Adrenal gland (tissue), 12 donors: Measurements from ENCODE around the gene PXDN. TPM values are rescaled to one million over a fixed set of nuclear protein-coding genes. Genes with fewer than 3 reads are reported as not detected.

Source experiments
- DNase-seq, 7 donors: peaks; one replicate each; pipeline ENCODE4 v3.0.0-alpha.2; 2019 to 2020
- H3K27ac ChIP-seq, 5 donors: fragments of 200-600 bp; sonication (generic) in 4 of 5; 1 replicate in 3 of 5; 2 replicates in 2 of 5; pipeline versions ENCODE4 v1.5.1 to v1.8.0; 2016 to 2020; ENCODE audit warnings: mild to moderate bottlenecking in 1 of 5
- H3K27me3 ChIP-seq: fragments of 200-600 bp; 2 replicates; pipeline ENCODE4 v1.8.0; 2021
- H3K36me3 ChIP-seq, 2 donors: fragments of 200-600 bp; replicated peaks in 1 of 2; 1 replicate in 1 of 2; 2 replicates in 1 of 2; pipeline versions ENCODE4 v1.5.1 to v1.8.0; 2018 to 2022
- H3K4me1 ChIP-seq, 2 donors: fragments of 200-600 bp; replicated peaks in 1 of 2; 1 replicate in 1 of 2; 2 replicates in 1 of 2; pipeline versions ENCODE4 v1.5.1 to v1.8.0; 2018 to 2021
- H3K4me3 ChIP-seq, 4 donors: fragments of 200-600 bp; sonication (generic) in 3 of 4; one replicate each; pipeline ENCODE4 v1.5.1; 2016 to 2018
- H3K9me3 ChIP-seq, 3 donors: fragments of 200-600 bp; sonication (generic) in 1 of 3; replicated peaks in 1 of 3; 1 replicate in 2 of 3; 2 replicates in 1 of 3; pipeline versions ENCODE4 v1.5.1 to v1.8.0; 2016 to 2021
- CTCF ChIP-seq, 6 experiments: fragments of 450-650 bp in 4 of 6; fragments of 200-600 bp in 2 of 6; sonication (generic) in 1 of 6; IDR thresholded peaks; 1 replicate in 5 of 6; 2 replicates in 1 of 6; pipeline versions ENCODE4 v1.5.1 to v1.8.0; 2016 to 2021; ENCODE audit warnings: antibody characterized with exemption in 6 of 6, mild to moderate bottlenecking in 2 of 6, moderate library complexity in 1 of 6
- POLR2A ChIP-seq, 2 donors: fragments of 450-650 bp; IDR thresholded peaks; one replicate each; pipeline ENCODE4 v1.6.1; 2017; ENCODE audit warnings: antibody characterized with exemption in 2 of 2, mild to moderate bottlenecking in 2 of 2, moderate library complexity in 1 of 2
- WGBS, 4 donors: extraction: QIAGEN DNeasy Blood & Tissue Kit in 2 of 4; methylation state at CpG; one replicate each; pipeline versions ENCODE4 v1.1.5 to v1.1.7; 2013 to 2017; 5-methylcytosine and 5-hydroxymethylcytosine counted together
- intact Hi-C, 2 donors: fragments of 100-400 bp; cut with DNase I; formaldehyde crosslinking; loops; one replicate each; pipeline versions ENCODE4 v1.14.1 to v1.15.0; 2022 to 2023
- polyA plus RNA-seq, 3 donors: library from polyadenylated mRNA; stranded (reverse); fragments of 200-250 nt in 2 of 3; fragments of 350-450 nt in 1 of 3; fragmentation: Illumina TruSeq in 1 of 3; extraction: RNeasy Lipid Tissue Mini Kit (QIAGEN cat#74804) in 1 of 3; gene quantifications; one replicate each; pipeline ENCODE4 v1.2.3, GENCODE V29; 2013 to 2014
- total RNA-seq, 9 donors: library from RNA; depleted of rRNA in 4 of 9; stranded (reverse); fragments of >200 nt in 4 of 9; fragments of 120-200 nt in 1 of 9; fragmentation: NEBNext Ultra II Directional in 1 of 9; extraction: Animal tissue kit (Norgen Biotek cat#: 25700) in 1 of 9; gene quantifications; one replicate each; pipeline versions ENCODE4 v1.1.0 to v1.2.4, GENCODE V29; 2013 to 2023
- donor health status: healthy with polysubstance abuse.
- donor health status: Bipolar disorder and iron deficiency.
- donor health status: DM: yes; HTN: yes; CAD: no.
- donor health status: DM: no; HTN: no; CAD: no.
- donor health status: DM: no; HTN: no; CAD: no.
- donor health status: DM: yes; HTN: yes; CAD: no.

The PXDN gene
- total and polyA plus RNA-seq, 12 donors = 8.5 to 39.5 (median 22.1) TPM

GRCh38 chr2:1584051-1584531, 160.2 kb downstream of the PXDN start:
- Histone ChIP-seq H3K4me3 (no peak overlapping the region), H3K4me1 (no peaks in the 10 kb centered on the region), H3K27ac (no peak overlapping the region), H3K9me3 (no peaks in the 10 kb centered on the region), H3K36me3 (no peaks in the 10 kb centered on the region), H3K27me3 (no peaks in the 10 kb centered on the region)
- TF ChIP-seq CTCF (IDR thresholded peaks at IDR 0.05) (no peak), POLR2A (IDR thresholded peaks at IDR 0.05) (no peak)
- DNase-seq = no peak
- 82 to 90% (median 87%) methylated on average over 13 to 21 of the region's 21 CpGs for WGBS, 4 donors
- intact Hi-C loops = no loop called here

- H3K27me3 ChIP-seq = no peaks in the 10 kb centered on the region
- TF ChIP-seq CTCF (IDR thresholded peaks at IDR 0.05) = no peak
- no peak overlapping the region for H3K4me3 ChIP-seq
- no peaks in the 10 kb centered on the region for H3K36me3 ChIP-seq
- no peaks in the 10 kb centered on the region for H3K9me3 ChIP-seq
- no peaks in the 10 kb centered on the region for H3K4me1 ChIP-seq
- no peak for DNase-seq
- WGBS, 4 donors = 80 to 85% (median 83%) methylated on average over 21 to 22 of the region's 22 CpGs
- intact Hi-C loops = no loop called here
- no peak overlapping the region for H3K27ac ChIP-seq
Measured at GRCh38 chr2:1582891-1583341, 161.4 kb downstream of the PXDN start.

- Histone ChIP-seq H3K4me3 (no peak overlapping the region), H3K36me3 (no peaks in the 10 kb centered on the region), H3K27ac (no peak overlapping the region), H3K9me3 (no peaks in the 10 kb centered on the region), H3K4me1 (no peaks in the 10 kb centered on the region), H3K27me3 (no peaks in the 10 kb centered on the region)
- WGBS, 4 donors = 76 to 85% (median 82%) methylated on average over 10 of the region's 10 CpGs
- intact Hi-C loops = no loop called here
- DNase-seq = no peak
- TF ChIP-seq POLR2A (IDR thresholded peaks at IDR 0.05) = no peak
- TF ChIP-seq CTCF (IDR thresholded peaks at IDR 0.05) = no peak
Measured at GRCh38 chr2:1581965-1582625, 162.2 kb downstream of the PXDN start.
